ENCODE data around the gene SLC8B1.

GRCh38 chr12:113346353-113346752 lies 11.4 kb upstream of the SLC8B1 start:
- TF ChIP-seq, protein P1, sequence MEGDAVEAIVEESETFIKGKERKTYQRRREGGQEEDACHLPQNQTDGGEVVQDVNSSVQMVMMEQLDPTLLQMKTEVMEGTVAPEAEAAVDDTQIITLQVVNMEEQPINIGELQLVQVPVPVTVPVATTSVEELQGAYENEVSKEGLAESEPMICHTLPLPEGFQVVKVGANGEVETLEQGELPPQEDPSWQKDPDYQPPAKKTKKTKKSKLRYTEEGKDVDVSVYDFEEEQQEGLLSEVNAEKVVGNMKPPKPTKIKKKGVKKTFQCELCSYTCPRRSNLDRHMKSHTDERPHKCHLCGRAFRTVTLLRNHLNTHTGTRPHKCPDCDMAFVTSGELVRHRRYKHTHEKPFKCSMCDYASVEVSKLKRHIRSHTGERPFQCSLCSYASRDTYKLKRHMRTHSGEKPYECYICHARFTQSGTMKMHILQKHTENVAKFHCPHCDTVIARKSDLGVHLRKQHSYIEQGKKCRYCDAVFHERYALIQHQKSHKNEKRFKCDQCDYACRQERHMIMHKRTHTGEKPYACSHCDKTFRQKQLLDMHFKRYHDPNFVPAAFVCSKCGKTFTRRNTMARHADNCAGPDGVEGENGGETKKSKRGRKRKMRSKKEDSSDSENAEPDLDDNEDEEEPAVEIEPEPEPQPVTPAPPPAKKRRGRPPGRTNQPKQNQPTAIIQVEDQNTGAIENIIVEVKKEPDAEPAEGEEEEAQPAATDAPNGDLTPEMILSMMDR (tag by site-specific recombination; IDR thresholded peaks at IDR 0.05), result no peak
- TF ChIP-seq ZNF350 (tag by site-specific recombination; IDR thresholded peaks at IDR 0.05) (no peak), ZNF121 (tag by site-specific recombination; IDR thresholded peaks at IDR 0.05) (no peak), ELK4 (IDR thresholded peaks at IDR 0.05; ENCODE audit: borderline replicate concordance, low read depth, low read length) (no peak), ZNF274 (IDR thresholded peaks at IDR 0.05; ENCODE audit: low read length) (no peak), ZNF274 (tag by site-specific recombination; IDR thresholded peaks at IDR 0.05; ENCODE audit: borderline replicate concordance) (no peak), ZNF423 (tag by site-specific recombination; IDR thresholded peaks at IDR 0.05) (no peak), TCF7L2 (IDR thresholded peaks at IDR 0.05; ENCODE audit: borderline replicate concordance, low read depth, low read length) (no peak), ZNF670 (tag by site-specific recombination; IDR thresholded peaks at IDR 0.05; ENCODE audit: low read depth) (no peak), GLIS2 (tag by site-specific recombination; IDR thresholded peaks at IDR 0.05) (no peak)
- TF ChIP-seq, protein P2, sequence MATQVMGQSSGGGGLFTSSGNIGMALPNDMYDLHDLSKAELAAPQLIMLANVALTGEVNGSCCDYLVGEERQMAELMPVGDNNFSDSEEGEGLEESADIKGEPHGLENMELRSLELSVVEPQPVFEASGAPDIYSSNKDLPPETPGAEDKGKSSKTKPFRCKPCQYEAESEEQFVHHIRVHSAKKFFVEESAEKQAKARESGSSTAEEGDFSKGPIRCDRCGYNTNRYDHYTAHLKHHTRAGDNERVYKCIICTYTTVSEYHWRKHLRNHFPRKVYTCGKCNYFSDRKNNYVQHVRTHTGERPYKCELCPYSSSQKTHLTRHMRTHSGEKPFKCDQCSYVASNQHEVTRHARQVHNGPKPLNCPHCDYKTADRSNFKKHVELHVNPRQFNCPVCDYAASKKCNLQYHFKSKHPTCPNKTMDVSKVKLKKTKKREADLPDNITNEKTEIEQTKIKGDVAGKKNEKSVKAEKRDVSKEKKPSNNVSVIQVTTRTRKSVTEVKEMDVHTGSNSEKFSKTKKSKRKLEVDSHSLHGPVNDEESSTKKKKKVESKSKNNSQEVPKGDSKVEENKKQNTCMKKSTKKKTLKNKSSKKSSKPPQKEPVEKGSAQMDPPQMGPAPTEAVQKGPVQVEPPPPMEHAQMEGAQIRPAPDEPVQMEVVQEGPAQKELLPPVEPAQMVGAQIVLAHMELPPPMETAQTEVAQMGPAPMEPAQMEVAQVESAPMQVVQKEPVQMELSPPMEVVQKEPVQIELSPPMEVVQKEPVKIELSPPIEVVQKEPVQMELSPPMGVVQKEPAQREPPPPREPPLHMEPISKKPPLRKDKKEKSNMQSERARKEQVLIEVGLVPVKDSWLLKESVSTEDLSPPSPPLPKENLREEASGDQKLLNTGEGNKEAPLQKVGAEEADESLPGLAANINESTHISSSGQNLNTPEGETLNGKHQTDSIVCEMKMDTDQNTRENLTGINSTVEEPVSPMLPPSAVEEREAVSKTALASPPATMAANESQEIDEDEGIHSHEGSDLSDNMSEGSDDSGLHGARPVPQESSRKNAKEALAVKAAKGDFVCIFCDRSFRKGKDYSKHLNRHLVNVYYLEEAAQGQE (tag by site-specific recombination; IDR thresholded peaks at IDR 0.05), result no peak
- TF ChIP-seq, protein P3, sequence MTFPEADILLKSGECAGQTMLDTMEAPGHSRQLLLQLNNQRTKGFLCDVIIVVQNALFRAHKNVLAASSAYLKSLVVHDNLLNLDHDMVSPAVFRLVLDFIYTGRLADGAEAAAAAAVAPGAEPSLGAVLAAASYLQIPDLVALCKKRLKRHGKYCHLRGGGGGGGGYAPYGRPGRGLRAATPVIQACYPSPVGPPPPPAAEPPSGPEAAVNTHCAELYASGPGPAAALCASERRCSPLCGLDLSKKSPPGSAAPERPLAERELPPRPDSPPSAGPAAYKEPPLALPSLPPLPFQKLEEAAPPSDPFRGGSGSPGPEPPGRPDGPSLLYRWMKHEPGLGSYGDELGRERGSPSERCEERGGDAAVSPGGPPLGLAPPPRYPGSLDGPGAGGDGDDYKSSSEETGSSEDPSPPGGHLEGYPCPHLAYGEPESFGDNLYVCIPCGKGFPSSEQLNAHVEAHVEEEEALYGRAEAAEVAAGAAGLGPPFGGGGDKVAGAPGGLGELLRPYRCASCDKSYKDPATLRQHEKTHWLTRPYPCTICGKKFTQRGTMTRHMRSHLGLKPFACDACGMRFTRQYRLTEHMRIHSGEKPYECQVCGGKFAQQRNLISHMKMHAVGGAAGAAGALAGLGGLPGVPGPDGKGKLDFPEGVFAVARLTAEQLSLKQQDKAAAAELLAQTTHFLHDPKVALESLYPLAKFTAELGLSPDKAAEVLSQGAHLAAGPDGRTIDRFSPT (tag by site-specific recombination; IDR thresholded peaks at IDR 0.05), result no peak

Data from HEK293 (cell line).